SU-DHL-6 (cell line): Measurements from ENCODE around the gene C6orf163.
A peak's percentile ranks its signal among the peaks of the same experiment; 100 is the strongest.

Source experiments
- H2AFZ ChIP-seq: fragments of 200-600 bp; sonication (generic); 2 replicates; pipeline ENCODE4 v1.6.1; 2014; ENCODE audit warnings: low read depth, mild to moderate bottlenecking, moderate library complexity, mixed read lengths, antibody characterized with exemption, low read length; ENCODE audit not compliant: severe bottlenecking
- H3F3A ChIP-seq: fragments of 200-600 bp; shearing (Covaris generic); 2 replicates; pipeline ENCODE4 v1.6.0; 2016; ENCODE audit warnings: antibody characterized with exemption, mild to moderate bottlenecking; ENCODE audit not compliant: insufficient read depth
- H3K27ac ChIP-seq: fragments of 200-600 bp; sonication (generic); 2 replicates; pipeline ENCODE4 v1.5.1; 2016; ENCODE audit warnings: low read depth, mild to moderate bottlenecking, low read length, moderate library complexity, mixed read lengths
- H3K27me3 ChIP-seq: fragments of 200-600 bp; sonication (generic), shearing (Covaris generic); 2 replicates; pipeline ENCODE4 v1.6.0; 2014; ENCODE audit warnings: mild to moderate bottlenecking, low read length
- H3K36me3 ChIP-seq: fragments of 200-600 bp; sonication (generic); 2 replicates; pipeline ENCODE4 v1.6.1; 2014; ENCODE audit warnings: mild to moderate bottlenecking, low read length, mixed read lengths
- H3K4me2 ChIP-seq: fragments of 300-600, 200-600 bp; shearing (Covaris generic), sonication (generic); 2 replicates; pipeline ENCODE4 v1.6.0; 2014; ENCODE audit warnings: low read length, low read depth, mild to moderate bottlenecking; ENCODE audit not compliant: poor library complexity, severe bottlenecking
- H3K4me3 ChIP-seq: fragments of 200-600 bp; sonication (generic); 2 replicates; pipeline ENCODE4 v1.5.1; 2014; ENCODE audit warnings: antibody characterized with exemption, low read length, mild to moderate bottlenecking, mixed read lengths; ENCODE audit not compliant: insufficient read depth, poor library complexity, severe bottlenecking
- H3K79me2 ChIP-seq: fragments of 200-600 bp; sonication (generic); 2 replicates; pipeline ENCODE4 v1.6.1; 2014; ENCODE audit warnings: mild to moderate bottlenecking, low read length, moderate library complexity; ENCODE audit not compliant: insufficient read depth
- H3K9ac ChIP-seq: fragments of 200-600 bp; sonication (generic); 2 replicates; pipeline ENCODE4 v1.7.0; 2014; ENCODE audit warnings: mild to moderate bottlenecking, low read length
- H3K9me2 ChIP-seq: fragments of 200-600 bp; sonication (generic); replicated peaks from 2 replicates; pipeline ENCODE4 v1.6.1; 2014; ENCODE audit warnings: low read length; ENCODE audit not compliant: insufficient read depth
- H3K9me3 ChIP-seq: fragments of 200-600 bp; sonication (generic); 2 replicates; pipeline ENCODE4 v1.6.1; 2014; ENCODE audit warnings: low read length, mixed read lengths; ENCODE audit not compliant: insufficient read depth
- H4K20me1 ChIP-seq: fragments of 200-600 bp; sonication (generic); 2 replicates; pipeline ENCODE4 v1.6.1; 2014; ENCODE audit warnings: low read depth, mild to moderate bottlenecking, antibody characterized with exemption, low read length, moderate library complexity, mixed read lengths
- EZH2phosphoT487 ChIP-seq: fragments of 200-600 bp; sonication (generic), shearing (Covaris generic); conservative IDR thresholded peaks from 2 replicates; pipeline ENCODE4 v1.6.1; 2018; ENCODE audit warnings: mild to moderate bottlenecking, antibody characterized with exemption, low read length, moderate library complexity, mixed read lengths
- TF ChIP-seq, protein P1 (sequence below): fragments of 200-600 bp; sonication (generic); IDR thresholded peaks from one replicate; pipeline ENCODE4 v1.5.1; 2017; ENCODE audit warnings: antibody characterized with exemption, mild to moderate bottlenecking, low read length, moderate library complexity; ENCODE audit not compliant: insufficient read depth, poor library complexity, severe bottlenecking

Gene C6orf163

DNA sequence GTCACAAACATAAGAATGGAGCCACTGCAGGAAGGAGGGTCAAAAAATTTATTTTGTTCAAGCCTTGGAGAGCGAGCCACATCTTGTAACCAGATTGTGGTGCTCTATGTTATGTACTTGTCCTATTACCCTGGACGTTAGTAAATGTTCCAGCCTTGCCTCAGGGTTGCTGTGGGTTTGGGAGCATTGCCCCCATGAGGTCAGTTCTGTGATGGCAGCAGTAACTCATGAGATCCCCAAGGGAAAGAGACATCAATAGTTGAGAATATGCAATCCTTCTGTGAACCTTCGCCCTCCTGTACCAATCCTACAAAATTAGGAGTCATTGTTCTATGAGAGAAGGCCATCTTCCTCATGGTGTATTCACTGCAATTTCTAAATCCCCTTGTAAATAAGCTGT is 46.7 kb downstream of the C6orf163 start:
- Histone ChIP-seq H3K27me3 (no peaks in the 10 kb centered on the region), H3K36me3 (no peaks in the 10 kb centered on the region), H3K4me3 (no peak overlapping the region), H3K4me2 (no peak overlapping the region), H3K9ac (no peak overlapping the region), H4K20me1 (no peaks in the 10 kb centered on the region), H3K9me2 (no peaks in the 10 kb centered on the region), H3K27ac (no peak overlapping the region), H2AFZ (no peak overlapping the region), H3F3A (no peaks in the 10 kb centered on the region), H3K79me2 (no peaks in the 10 kb centered on the region), H3K9me3 (no peaks in the 10 kb centered on the region)
- TF ChIP-seq, protein P1, sequence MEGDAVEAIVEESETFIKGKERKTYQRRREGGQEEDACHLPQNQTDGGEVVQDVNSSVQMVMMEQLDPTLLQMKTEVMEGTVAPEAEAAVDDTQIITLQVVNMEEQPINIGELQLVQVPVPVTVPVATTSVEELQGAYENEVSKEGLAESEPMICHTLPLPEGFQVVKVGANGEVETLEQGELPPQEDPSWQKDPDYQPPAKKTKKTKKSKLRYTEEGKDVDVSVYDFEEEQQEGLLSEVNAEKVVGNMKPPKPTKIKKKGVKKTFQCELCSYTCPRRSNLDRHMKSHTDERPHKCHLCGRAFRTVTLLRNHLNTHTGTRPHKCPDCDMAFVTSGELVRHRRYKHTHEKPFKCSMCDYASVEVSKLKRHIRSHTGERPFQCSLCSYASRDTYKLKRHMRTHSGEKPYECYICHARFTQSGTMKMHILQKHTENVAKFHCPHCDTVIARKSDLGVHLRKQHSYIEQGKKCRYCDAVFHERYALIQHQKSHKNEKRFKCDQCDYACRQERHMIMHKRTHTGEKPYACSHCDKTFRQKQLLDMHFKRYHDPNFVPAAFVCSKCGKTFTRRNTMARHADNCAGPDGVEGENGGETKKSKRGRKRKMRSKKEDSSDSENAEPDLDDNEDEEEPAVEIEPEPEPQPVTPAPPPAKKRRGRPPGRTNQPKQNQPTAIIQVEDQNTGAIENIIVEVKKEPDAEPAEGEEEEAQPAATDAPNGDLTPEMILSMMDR: peak; percentile 29
- TF ChIP-seq EZH2phosphoT487: no peak

DNA sequence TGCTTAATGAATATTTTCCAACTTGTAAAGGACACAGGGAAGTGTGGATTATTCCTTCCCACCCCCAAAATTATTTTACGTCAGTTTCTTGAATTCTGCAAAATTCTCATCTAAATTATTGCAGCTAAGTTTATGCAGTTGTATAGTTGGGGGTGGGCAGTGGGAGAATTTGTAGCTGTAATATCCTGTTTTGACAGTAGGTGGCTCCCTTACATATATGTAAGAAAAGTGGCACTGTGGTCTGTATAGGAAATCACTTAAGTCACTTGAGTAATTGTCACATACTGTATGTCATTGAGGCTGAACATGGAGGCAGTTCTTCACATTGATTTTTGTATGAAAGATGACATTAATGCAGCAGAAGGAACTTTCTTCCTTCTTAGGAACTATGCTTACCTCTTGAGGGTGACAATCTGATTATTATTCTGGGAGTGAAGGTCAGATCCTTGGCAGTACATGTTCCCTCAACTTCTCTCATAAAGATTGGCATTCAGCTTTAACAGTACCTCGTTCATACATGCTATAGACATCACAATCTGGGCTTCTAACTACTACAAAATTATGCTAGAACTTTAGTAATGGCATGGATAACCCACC is 48.5 kb downstream of the C6orf163 start:
- Histone ChIP-seq H3F3A (no peaks in the 10 kb centered on the region), H3K79me2 (no peaks in the 10 kb centered on the region), H2AFZ (peak overlapping the region; percentile 21), H3K9ac (no peak overlapping the region), H3K27ac (no peak overlapping the region), H3K4me3 (no peak overlapping the region), H3K36me3 (no peaks in the 10 kb centered on the region), H3K4me2 (no peak overlapping the region), H3K9me3 (no peaks in the 10 kb centered on the region), H3K9me2 (no peaks in the 10 kb centered on the region), H4K20me1 (no peaks in the 10 kb centered on the region), H3K27me3 (no peaks in the 10 kb centered on the region)
- no peak for TF ChIP-seq EZH2phosphoT487
- TF ChIP-seq, protein P1: peak; percentile 67

DNA sequence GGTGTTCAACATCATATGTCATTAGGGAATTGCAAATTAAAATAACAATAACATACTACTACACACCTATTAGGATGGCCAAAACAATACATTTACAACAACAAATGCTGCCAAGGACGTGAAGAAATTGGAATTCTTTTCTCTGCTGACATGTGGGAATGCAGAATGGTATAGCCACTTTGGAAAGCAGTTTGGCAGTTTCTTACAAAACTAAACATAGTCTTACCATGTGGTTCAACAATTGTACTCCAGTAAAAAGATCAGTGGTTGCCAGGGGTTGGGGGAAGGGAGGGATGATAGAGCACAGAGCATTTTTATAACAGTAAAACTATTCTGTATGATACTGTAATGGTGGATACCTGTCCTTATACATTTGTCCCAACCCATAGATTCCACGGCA is 50.8 kb downstream of the C6orf163 start:
- no peak overlapping the region for H3K4me3 ChIP-seq
- H4K20me1 ChIP-seq: no peaks in the 10 kb centered on the region
- H2AFZ ChIP-seq: no peak overlapping the region
- no peak overlapping the region for H3K27ac ChIP-seq
- H3K36me3 ChIP-seq: no peaks in the 10 kb centered on the region
- H3K9me2 ChIP-seq: no peaks in the 10 kb centered on the region
- H3K4me2 ChIP-seq: no peak overlapping the region
- TF ChIP-seq, protein P1: no peak
- no peak for TF ChIP-seq EZH2phosphoT487
- H3K9ac ChIP-seq: no peak overlapping the region
- H3F3A ChIP-seq: no peaks in the 10 kb centered on the region
- H3K27me3 ChIP-seq: no peaks in the 10 kb centered on the region
- H3K79me2 ChIP-seq: no peaks in the 10 kb centered on the region
- no peaks in the 10 kb centered on the region for H3K9me3 ChIP-seq
